C4-2B (cell line): ENCODE results near the gene CPXM1.

ENCODE experiments used
- H3K27ac ChIP-seq: fragments of 450-650 bp; 2 replicates; pipeline ENCODE4 v1.5.1; 2017
- ZFX ChIP-seq: fragments of 450-650 bp; IDR thresholded peaks from 2 replicates; pipeline ENCODE4 v1.6.1; 2017
- TF ChIP-seq, protein P1 (sequence below): fragments of 450-650 bp; conservative IDR thresholded peaks from 2 replicates; pipeline ENCODE4 v1.5.1; 2017; ENCODE audit warnings: mild to moderate bottlenecking

CPXM1 gene

GRCh38 chr20:2753461-2754040 is 46.9 kb downstream of the CPXM1 start:
- TF ChIP-seq, protein P1, sequence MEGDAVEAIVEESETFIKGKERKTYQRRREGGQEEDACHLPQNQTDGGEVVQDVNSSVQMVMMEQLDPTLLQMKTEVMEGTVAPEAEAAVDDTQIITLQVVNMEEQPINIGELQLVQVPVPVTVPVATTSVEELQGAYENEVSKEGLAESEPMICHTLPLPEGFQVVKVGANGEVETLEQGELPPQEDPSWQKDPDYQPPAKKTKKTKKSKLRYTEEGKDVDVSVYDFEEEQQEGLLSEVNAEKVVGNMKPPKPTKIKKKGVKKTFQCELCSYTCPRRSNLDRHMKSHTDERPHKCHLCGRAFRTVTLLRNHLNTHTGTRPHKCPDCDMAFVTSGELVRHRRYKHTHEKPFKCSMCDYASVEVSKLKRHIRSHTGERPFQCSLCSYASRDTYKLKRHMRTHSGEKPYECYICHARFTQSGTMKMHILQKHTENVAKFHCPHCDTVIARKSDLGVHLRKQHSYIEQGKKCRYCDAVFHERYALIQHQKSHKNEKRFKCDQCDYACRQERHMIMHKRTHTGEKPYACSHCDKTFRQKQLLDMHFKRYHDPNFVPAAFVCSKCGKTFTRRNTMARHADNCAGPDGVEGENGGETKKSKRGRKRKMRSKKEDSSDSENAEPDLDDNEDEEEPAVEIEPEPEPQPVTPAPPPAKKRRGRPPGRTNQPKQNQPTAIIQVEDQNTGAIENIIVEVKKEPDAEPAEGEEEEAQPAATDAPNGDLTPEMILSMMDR: no peak
- TF ChIP-seq ZFX: no peak
- no peak overlapping the region for H3K27ac ChIP-seq

DNA sequence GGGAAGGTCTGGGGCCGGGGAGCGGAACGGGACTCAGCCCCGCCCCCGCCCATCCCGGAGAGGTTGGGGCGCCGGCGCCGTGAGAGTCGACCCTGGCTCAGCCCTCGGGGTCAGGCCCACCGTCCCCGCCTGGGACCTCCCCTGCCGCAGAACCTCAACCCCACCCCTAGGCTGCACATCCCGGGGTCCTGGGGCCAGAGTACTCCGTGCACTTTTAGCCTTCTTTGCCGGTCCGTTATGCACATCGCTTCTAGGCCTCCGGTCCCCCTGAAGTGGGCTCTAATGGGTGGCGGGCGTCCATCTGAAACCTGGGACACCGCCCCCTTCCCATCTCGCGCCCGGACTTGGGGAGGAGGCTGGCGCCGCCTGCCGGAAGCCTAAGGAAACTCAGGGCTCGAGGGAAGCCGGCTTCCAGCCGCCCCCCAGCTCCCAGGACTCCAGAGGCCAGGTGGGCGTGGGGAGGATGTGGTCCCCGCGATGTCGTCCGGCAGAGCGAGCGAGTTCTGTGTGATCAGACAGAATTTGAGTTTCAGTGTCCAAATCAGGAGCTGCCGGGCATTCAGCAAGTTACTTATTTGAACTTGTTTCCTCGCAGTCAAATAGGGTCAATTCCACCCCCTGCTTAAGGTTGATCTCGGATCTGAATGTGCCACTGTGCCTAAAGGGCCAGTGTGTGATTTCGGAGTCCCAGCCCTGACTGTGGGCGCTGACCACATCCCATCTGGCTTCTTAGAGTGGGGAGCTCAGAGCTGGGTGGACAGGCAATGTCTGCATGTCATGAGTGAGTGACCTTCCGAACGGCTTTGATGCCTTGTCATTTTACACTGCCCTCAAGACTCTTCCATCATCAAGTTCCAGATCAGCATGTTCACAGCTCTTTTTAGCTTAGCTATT is 47.6 kb downstream of the CPXM1 start:
- peak overlapping the region; percentile 91 for H3K27ac ChIP-seq
- TF ChIP-seq ZFX: no peak
- TF ChIP-seq, protein P1: peak; percentile 67

- peak overlapping the region; percentile 91 for H3K27ac ChIP-seq
- 0 out of 2 replicates have a peak, but pooled peaks have one; percentile 14 for TF ChIP-seq ZFX
- TF ChIP-seq, protein P1: no peak
These were observed 48.4 kb downstream of the CPXM1 start for GRCh38 chr20:2751878-2752566.

DNA sequence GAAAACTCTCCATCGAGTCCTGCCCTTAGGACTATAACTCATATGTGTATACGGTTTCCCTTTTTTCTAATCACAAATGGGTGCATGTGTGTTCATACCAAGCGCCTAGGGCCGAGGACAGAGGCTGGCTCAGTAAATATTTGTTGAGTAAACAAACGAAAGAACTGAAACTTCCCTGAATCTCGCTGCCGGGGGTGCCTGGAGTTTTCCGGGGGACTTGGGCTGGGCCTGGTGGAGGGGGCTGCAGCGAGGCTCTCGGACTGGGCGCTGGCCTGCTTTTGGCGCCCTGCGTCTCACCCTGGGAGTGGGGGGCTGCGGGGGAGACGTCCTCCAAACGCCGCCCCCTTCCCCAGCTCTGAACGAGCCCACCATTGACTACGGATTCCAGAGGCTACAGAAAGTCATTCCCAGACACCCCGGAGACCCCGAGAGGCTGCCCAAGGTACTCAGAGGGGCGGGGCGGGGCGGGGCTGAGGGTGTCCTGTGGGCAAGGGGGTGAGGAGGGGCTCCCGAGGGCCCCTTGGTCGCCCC is 49.0 kb downstream of the CPXM1 start:
- peak overlapping the region; percentile 91 for H3K27ac ChIP-seq
- no peak for TF ChIP-seq ZFX
- TF ChIP-seq, protein P1: no peak

- peak overlapping the region; percentile 91 for H3K27ac ChIP-seq
- TF ChIP-seq ZFX: no peak
- TF ChIP-seq, protein P1: no peak
These were observed 49.8 kb downstream of the CPXM1 start for GRCh38 chr20:2750491-2751251.

GRCh38 chr20:2749951-2750490 is 50.4 kb downstream of the CPXM1 start:
- peak overlapping the region; percentile 91 for H3K27ac ChIP-seq
- TF ChIP-seq ZFX: no peak
- TF ChIP-seq, protein P1: no peak
